PC-3 (cell line): ENCODE data around the gene MAJIN.

Source experiments
- CTCF ChIP-seq: fragments of 300-600 bp; sonication (generic); conservative IDR thresholded peaks from 2 replicates; pipeline ENCODE4 v1.5.1; 2017; ENCODE audit warnings: antibody characterized with exemption, low read depth, mild to moderate bottlenecking, low read length
- EZH2 ChIP-seq: fragments of 300-600 bp; sonication (generic); IDR thresholded peaks from one replicate; pipeline ENCODE4 v1.6.1; 2017; ENCODE audit warnings: antibody characterized with exemption, mild to moderate bottlenecking, low read length; ENCODE audit not compliant: unreplicated experiment
- EZH2phosphoT487 ChIP-seq: fragments of 300-600 bp; sonication (generic); IDR thresholded peaks from 2 replicates; pipeline ENCODE4 v1.6.1; 2018; ENCODE audit warnings: mild to moderate bottlenecking, antibody characterized with exemption, low read length, borderline replicate concordance

GRCh38 chr11:64903291-64903833, 68.5 kb downstream of the MAJIN start:
- TF ChIP-seq CTCF (no peak), EZH2phosphoT487 (no peak), EZH2 (no peak)
